Measurements from ENCODE around the gene INSRR. TPM values are rescaled to one million over a fixed set of nuclear protein-coding genes. Genes with fewer than 3 reads are reported as not detected.

The INSRR gene
- total RNA-seq, 6 experiments from 2014 or later: not detected

DNA sequence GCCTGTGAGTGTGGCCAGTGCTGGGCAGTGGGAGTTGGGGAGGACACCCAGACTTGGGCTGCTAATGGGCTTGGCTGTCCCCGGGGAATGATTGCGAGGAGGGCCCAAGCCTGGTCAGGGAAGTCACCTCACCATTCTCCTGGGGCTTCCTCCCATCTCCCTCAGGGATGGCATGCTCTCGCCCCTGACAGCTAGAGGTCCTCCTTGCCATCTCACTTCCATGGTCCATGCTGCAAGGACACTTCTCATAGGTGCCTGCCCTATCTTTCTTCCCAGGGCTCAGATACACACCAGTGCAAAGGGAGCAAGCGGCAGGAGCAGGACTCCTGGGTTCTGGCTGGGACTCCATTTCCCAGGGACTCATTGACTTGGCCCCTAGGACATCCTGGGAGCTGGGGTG is 5.9 kb upstream of the INSRR start:
- H3K36me3 Mint-ChIP-seq (ENCODE audit: low read depth): no peaks in the 10 kb centered on the region
- peaks cover 23% of the 10 kb centered on the region for H3K27me3 Mint-ChIP-seq (ENCODE audit: insufficient read depth)
- H3K9me3 Mint-ChIP-seq: no peaks in the 10 kb centered on the region
- DNase-seq: no peak
- H3K4me3 Mint-ChIP-seq: no peak overlapping the region
- H3K4me1 Mint-ChIP-seq (ENCODE audit: low read depth): peaks cover 10% of the 10 kb centered on the region
- TF ChIP-seq, protein P1, sequence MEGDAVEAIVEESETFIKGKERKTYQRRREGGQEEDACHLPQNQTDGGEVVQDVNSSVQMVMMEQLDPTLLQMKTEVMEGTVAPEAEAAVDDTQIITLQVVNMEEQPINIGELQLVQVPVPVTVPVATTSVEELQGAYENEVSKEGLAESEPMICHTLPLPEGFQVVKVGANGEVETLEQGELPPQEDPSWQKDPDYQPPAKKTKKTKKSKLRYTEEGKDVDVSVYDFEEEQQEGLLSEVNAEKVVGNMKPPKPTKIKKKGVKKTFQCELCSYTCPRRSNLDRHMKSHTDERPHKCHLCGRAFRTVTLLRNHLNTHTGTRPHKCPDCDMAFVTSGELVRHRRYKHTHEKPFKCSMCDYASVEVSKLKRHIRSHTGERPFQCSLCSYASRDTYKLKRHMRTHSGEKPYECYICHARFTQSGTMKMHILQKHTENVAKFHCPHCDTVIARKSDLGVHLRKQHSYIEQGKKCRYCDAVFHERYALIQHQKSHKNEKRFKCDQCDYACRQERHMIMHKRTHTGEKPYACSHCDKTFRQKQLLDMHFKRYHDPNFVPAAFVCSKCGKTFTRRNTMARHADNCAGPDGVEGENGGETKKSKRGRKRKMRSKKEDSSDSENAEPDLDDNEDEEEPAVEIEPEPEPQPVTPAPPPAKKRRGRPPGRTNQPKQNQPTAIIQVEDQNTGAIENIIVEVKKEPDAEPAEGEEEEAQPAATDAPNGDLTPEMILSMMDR (IDR thresholded peaks at IDR 0.05): no peak
- no peak overlapping the region for H3K27ac Mint-ChIP-seq

DNA sequence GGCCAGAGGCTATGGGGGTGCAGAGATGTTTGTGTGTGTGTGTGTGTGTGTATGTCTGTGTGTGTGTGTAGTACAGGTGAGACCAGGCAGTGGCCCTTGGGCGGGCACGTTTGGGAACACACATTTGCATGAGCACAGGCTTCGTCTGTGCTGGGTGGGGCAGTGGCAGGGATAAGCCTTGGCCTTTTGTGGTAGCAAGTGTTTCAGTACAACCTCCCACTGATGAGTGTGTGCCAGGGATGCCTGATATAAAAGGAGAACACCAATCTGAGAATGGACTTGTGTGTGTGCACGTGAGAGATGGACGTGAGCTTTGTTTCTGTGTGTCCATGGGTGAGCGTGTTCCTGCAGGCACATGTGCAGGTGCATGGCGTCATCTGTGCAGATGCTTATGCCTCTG is 4.7 kb upstream of the INSRR start:
- DNase-seq: no peak
- TF ChIP-seq, protein P1 (IDR thresholded peaks at IDR 0.05): no peak
- Mint-ChIP-seq H3K27me3 (ENCODE audit: insufficient read depth) (peaks cover 24% of the 10 kb centered on the region), H3K4me3 (no peak overlapping the region), H3K27ac (no peak overlapping the region), H3K36me3 (ENCODE audit: low read depth) (no peaks in the 10 kb centered on the region), H3K4me1 (ENCODE audit: low read depth) (peaks cover 9% of the 10 kb centered on the region), H3K9me3 (no peaks in the 10 kb centered on the region)

DNA sequence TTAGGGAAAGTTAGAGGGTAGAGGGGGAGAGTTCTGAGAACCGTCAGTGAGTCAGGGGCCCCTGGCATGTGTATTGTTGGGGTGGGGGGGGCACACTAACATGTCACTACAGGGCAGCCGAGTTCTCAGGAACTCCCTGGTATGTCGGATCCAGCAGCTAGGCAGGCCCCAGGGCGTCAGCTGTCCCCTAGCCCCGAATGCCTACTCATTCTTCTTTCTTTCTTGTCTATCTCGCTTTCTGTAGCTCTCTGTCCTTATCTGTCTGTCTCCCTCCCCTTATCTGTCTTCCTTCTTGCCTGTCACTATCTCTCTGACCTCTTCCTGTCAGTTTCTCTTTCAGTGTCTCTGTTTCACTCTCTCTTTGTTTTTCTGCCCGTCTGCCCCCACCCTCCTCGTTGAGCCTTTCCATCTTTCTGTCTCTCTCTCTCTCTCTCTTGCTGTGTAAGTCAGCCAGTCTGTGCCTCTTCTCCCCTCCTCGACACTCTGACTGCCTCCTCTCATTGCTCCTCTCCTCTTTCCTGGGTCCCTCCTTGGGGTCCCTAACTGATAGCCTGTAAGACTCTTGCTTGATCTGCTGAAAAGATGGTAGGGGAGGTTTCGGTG is 4.2 kb upstream of the INSRR start:
- DNase-seq: no peak
- TF ChIP-seq, protein P1 (IDR thresholded peaks at IDR 0.05): no peak
- H3K4me1 Mint-ChIP-seq (ENCODE audit: low read depth): peaks cover 12% of the 10 kb centered on the region
- peaks cover 30% of the 10 kb centered on the region for H3K27me3 Mint-ChIP-seq (ENCODE audit: insufficient read depth)
- H3K27ac Mint-ChIP-seq: no peak overlapping the region
- H3K36me3 Mint-ChIP-seq (ENCODE audit: low read depth): no peaks in the 10 kb centered on the region
- H3K9me3 Mint-ChIP-seq: no peaks in the 10 kb centered on the region
- H3K4me3 Mint-ChIP-seq: no peak overlapping the region

DNA sequence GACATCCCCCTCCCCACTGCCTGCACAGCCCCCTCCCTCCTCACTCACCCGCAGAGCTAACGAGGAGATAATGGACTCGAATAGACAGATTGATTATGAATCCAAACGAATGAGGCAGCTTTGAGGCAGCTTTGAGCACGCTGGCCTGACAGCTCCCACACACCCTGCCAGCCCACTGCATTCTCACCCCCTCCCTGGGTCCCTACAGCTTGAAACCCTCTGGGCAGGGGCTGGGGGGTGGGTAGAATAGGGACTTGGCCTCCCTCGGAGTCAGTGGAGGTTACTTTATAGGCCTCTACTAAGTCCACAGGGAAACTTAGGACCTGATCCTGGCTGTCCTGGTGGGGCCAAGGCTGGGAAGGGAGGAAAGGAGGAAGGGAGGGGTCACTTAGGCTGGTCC is 3.7 kb upstream of the INSRR start:
- Mint-ChIP-seq H3K36me3 (ENCODE audit: low read depth) (no peaks in the 10 kb centered on the region), H3K4me1 (ENCODE audit: low read depth) (peaks cover 12% of the 10 kb centered on the region), H3K27me3 (ENCODE audit: insufficient read depth) (peaks cover 35% of the 10 kb centered on the region), H3K27ac (no peak overlapping the region), H3K9me3 (no peaks in the 10 kb centered on the region), H3K4me3 (no peak overlapping the region)
- TF ChIP-seq, protein P1 (IDR thresholded peaks at IDR 0.05): no peak
- no peak for DNase-seq

DNA sequence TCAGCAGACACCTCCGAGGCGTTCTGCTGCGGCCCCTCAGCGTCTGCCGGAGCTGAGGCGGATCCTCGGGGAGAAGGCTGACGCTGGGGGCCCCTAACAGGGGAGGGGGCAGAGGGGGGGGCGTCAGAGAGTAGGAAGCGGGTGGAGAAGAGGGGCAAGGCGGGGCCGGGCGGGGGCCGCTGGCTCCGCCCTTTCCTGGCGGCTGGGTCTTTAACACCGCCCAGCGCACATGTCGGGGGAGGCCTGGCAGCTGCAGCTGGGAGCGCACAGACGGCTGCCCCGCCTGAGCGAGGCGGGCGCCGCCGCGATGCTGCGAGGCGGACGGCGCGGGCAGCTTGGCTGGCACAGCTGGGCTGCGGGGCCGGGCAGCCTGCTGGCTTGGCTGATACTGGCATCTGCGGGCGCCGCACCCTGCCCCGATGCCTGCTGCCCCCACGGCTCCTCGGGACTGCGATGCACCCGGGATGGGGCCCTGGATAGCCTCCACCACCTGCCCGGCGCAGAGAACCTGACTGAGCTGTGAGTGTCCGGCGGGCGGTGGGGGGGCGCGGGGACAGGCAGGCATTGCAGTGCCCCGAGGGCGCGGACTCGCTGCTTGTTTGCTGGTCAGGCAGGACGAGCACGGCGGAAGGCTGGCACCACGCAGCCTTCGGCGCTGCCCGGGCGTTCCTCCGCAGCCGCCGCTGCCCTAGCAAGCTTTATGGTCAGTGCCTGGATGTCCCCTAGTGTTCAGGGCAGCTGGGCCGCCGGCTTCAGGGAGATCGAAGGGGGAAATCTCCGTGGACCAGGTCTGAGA is 1.9 kb upstream of the INSRR start, which contains the start of gene NTRK1:
Gene NTRK1, plus strand, starts transcription at position 238 of the 796 bp plus-strand sequence. Its CDS starts 70 bp downstream, at position 308.
- Mint-ChIP-seq H3K4me3 (peak within 1 kb of the TSS; percentile 69), H3K9me3 (no peaks in the 10 kb centered on the region), H3K27ac (no peak within 1 kb of the TSS), H3K36me3 (ENCODE audit: low read depth) (no peaks in the 10 kb centered on the region), H3K27me3 (ENCODE audit: insufficient read depth) (peaks cover 45% of the 10 kb centered on the region), H3K4me1 (ENCODE audit: low read depth) (peaks cover 12% of the 10 kb centered on the region)
- DNase-seq: no peak
- TF ChIP-seq, protein P1 (IDR thresholded peaks at IDR 0.05): no peak

Measured in HFFc6 (cell line).